K562 (cell line): ENCODE data around the gene MAP4K1. TPM values are rescaled to one million over a fixed set of nuclear protein-coding genes. Genes with fewer than 3 reads are reported as not detected.
A peak's percentile ranks its signal among the peaks of the same experiment; 100 is the strongest.

Source experiments
- ATAC-seq: fragments of 200-7000 bp; cut with Tn5 transposase; 3 replicates; pipeline ENCODE4 v1.9.1; 2020; ENCODE audit warnings: moderate library complexity
- BruUV-seq: library from RNA; stranded (reverse); fragments of 400-500 nt; replicated peaks from 2 replicates; lab custom pipeline; 2021; lab: Mats Ljungman, UMichigan
- CTCF ChIA-PET: fragments of 300-600 bp; formaldehyde crosslinking; extraction: SDS; loops from one replicate; lab custom pipeline; 2021; ENCODE audit warnings: low intra/inter-chr PET ratio; lab: Yijun Ruan, JAX
- POLR2A ChIA-PET: fragments of 300-600, 350-650 bp; sonication (Branson Sonifier 250); formaldehyde crosslinking; extraction: SDS; loops from one replicate; lab custom pipeline; 2021; ENCODE audit warnings: antibody characterized with exemption, inconsistent platforms; lab: Yijun Ruan, JAX
- DNase-seq, 4 experiments: peaks; one replicate each; pipeline versions ENCODE4 v3.0.0 to v3.0.0-alpha.2; 2011 to 2018; ENCODE audit warnings: low spot score in 3 of 4, mixed read lengths in 3 of 4; ENCODE audit errors: extremely low read depth in 1 of 4
- FAIRE-seq: peaks from 2 replicates; lab custom pipeline; 2011; peaks lifted over from hg19 to GRCh38; lab: Jason Lieb, UNC
- H2AFZ ChIP-seq: 2 replicates; pipeline ENCODE4 v1.6.0; 2011; ENCODE audit warnings: low read depth, low read length, control low read depth, inconsistent platforms
- H3K27ac ChIP-seq: fragments of 200-600 bp; 3 replicates; pipeline ENCODE4 v1.8.0; 2011; ENCODE audit warnings: low read depth, mild to moderate bottlenecking, control low read depth, inconsistent platforms, low read length, moderate library complexity, mixed read lengths; ENCODE audit errors: extremely low read depth
- H3K27me3 ChIP-seq, 2 experiments: fragments of 300-600 bp in 1 of 2; 2 replicates in 1 of 2; 3 replicates in 1 of 2; pipeline versions ENCODE4 v1.6.0 to v1.8.0; 2011; ENCODE audit warnings: inconsistent platforms in 2 of 2, low read length in 2 of 2, mild to moderate bottlenecking in 1 of 2, mixed read lengths in 1 of 2, moderate library complexity in 1 of 2; ENCODE audit not compliant: control insufficient read depth in 2 of 2, insufficient read depth in 2 of 2
- H3K36me3 ChIP-seq: fragments of 300-600 bp; 3 replicates; pipeline ENCODE4 v1.8.0; 2011; ENCODE audit warnings: mild to moderate bottlenecking, low read length, inconsistent platforms; ENCODE audit not compliant: control insufficient read depth, insufficient read depth
- H3K4me1 ChIP-seq, 2 experiments: fragments of 200-600 bp in 1 of 2; replicated peaks in 1 of 2; 2 replicates in 1 of 2; 3 replicates in 1 of 2; pipeline versions ENCODE4 v1.5.1 to v1.8.0; 2011; ENCODE audit warnings: inconsistent platforms in 2 of 2, low read length in 2 of 2, mild to moderate bottlenecking in 1 of 2, mixed read lengths in 1 of 2, moderate library complexity in 1 of 2; ENCODE audit not compliant: control insufficient read depth in 2 of 2, insufficient read depth in 2 of 2
- H3K4me2 ChIP-seq: 2 replicates; pipeline ENCODE4 v1.6.1; 2011; ENCODE audit warnings: low read length, control low read depth, inconsistent platforms, mixed read lengths; ENCODE audit not compliant: insufficient read depth
- H3K4me3 ChIP-seq: fragments of 200-600 bp; sonication (generic), shearing (Covaris generic); 2 replicates; pipeline ENCODE4 v1.5.1; 2016; ENCODE audit warnings: control low read depth, inconsistent platforms
- H3K79me2 ChIP-seq: fragments of 200-600 bp; 3 replicates; pipeline ENCODE4 v1.8.0; 2011; ENCODE audit warnings: low read length, inconsistent platforms; ENCODE audit not compliant: control insufficient read depth, insufficient read depth
- H3K9ac ChIP-seq, 2 experiments: 2 replicates each; pipeline versions ENCODE4 v1.6.0 to v1.6.1; 2011; ENCODE audit warnings: low read depth in 2 of 2, low read length in 2 of 2, control low read depth in 1 of 2, inconsistent platforms in 1 of 2, mild to moderate bottlenecking in 1 of 2, mixed read lengths in 1 of 2; ENCODE audit not compliant: insufficient read depth in 1 of 2
- H3K9me1 ChIP-seq: one replicate; pipeline ENCODE4 v1.6.0; 2011; ENCODE audit warnings: inconsistent platforms, mild to moderate bottlenecking, low read length, moderate library complexity; ENCODE audit not compliant: control insufficient read depth, insufficient read depth
- H3K9me3 ChIP-seq: replicated peaks from 2 replicates; pipeline ENCODE4 v1.5.1; 2011; ENCODE audit warnings: low read depth, low read length, inconsistent platforms; ENCODE audit not compliant: control insufficient read depth, insufficient read depth
- H4K20me1 ChIP-seq: replicated peaks from 2 replicates; pipeline ENCODE4 v1.6.1; 2011; ENCODE audit warnings: low read length, inconsistent platforms, mixed read lengths; ENCODE audit not compliant: control insufficient read depth, insufficient read depth
- RAD21 ChIP-seq, 2 experiments: fragments of 250-450 bp in 1 of 2; fragments of 450-650 bp in 1 of 2; sonication (Bioruptor Pico) in 1 of 2; formaldehyde crosslinking in 1 of 2; IDR thresholded peaks in 1 of 2; conservative IDR thresholded peaks in 1 of 2; 2 replicates each; pipeline versions ENCODE4 v1.4.0 to v1.8.0; 2020 to 2022; ENCODE audit warnings: mild to moderate bottlenecking in 2 of 2, moderate library complexity in 1 of 2
- SFPQ ChIP-seq: fragments of 200-400 bp; formaldehyde crosslinking; IDR thresholded peaks from 2 replicates; pipeline ENCODE4 v1.6.1; 2017; ENCODE audit warnings: mild to moderate bottlenecking, low read depth, low read length, moderate library complexity
- ZFPM2 ChIP-seq: fragments of 250-450 bp; sonication (Bioruptor Pico); IDR thresholded peaks from 2 replicates; pipeline ENCODE4 v1.5.1; 2022; ENCODE audit warnings: mild to moderate bottlenecking
- ZNF280A ChIP-seq: fragments of 450-650 bp; IDR thresholded peaks from 2 replicates; pipeline ENCODE4 v1.6.1; 2018; ENCODE audit warnings: mild to moderate bottlenecking, low read depth; ENCODE audit not compliant: partially characterized antibody
- ZNF444 ChIP-seq: fragments of 250-450 bp; sonication (Bioruptor Pico); IDR thresholded peaks from 2 replicates; pipeline ENCODE4 v1.4.0; 2020; ENCODE audit warnings: mild to moderate bottlenecking, moderate library complexity
- WGBS: fragments of 100-300 bp; shearing (Covaris generic); methylation state at CpG from one replicate; pipeline ENCODE4 v1.1.6; 2016; ENCODE audit warnings: low coverage, mixed read lengths; ENCODE audit not compliant: insufficient coverage; ENCODE audit errors: missing lambda C conversion rate; 5-methylcytosine and 5-hydroxymethylcytosine counted together
- in situ Hi-C: fragments of 300-500 bp; cut with MboI; formaldehyde crosslinking; loops from 4 replicates; pipeline ENCODE4 v1.15.0; 2018; ENCODE audit warnings: inconsistent platforms, mixed read lengths
- intact Hi-C: fragments of 100-400 bp; cut with micrococcal nuclease; formaldehyde crosslinking; loops from 2 replicates; pipeline ENCODE4 v1.14.2; 2022
- polyA plus RNA-seq, 8 experiments: library from polyadenylated mRNA; depleted of rRNA in 4 of 8; stranded (reverse) in 5 of 8; unstranded in 3 of 8; fragments of >200 nt; fragmentation: Nextera tagmentation in 2 of 8; fragmentation: Illumina TruSeq in 1 of 8; extraction: Ambion mirVana in 2 of 8; extraction: Trizol in 1 of 8; gene quantifications; 2 replicates each; pipeline versions ENCODE4 v1.2.1 to v1.2.3, GENCODE V29; 2011 to 2014; ENCODE audit warnings: inconsistent platforms in 1 of 8, missing spikeins in 1 of 8
- total RNA-seq, 7 experiments: library from RNA; depleted of rRNA in 6 of 7; stranded (reverse); fragments of >200 nt in 6 of 7; fragmentation: Illumina TruSeq in 2 of 7; extraction: Trizol in 2 of 7; gene quantifications; 2 replicates each; pipeline versions ENCODE4 v1.2.1 to v1.2.3, GENCODE V29; 2011 to 2021; ENCODE audit warnings: low replicate concordance in 1 of 7

Gene MAP4K1
- total and polyA plus RNA-seq, 9 of the 15 experiments (the other 6 are each of a cell fraction or from before 2014, with no cell fraction given): 0.14 to 3.2 (median 0.73) TPM; not detected in 1

- in situ Hi-C loops: no loop called here
- H4K20me1 ChIP-seq: no peaks in the 10 kb centered on the region
- TF ChIP-seq SFPQ (no peak), ZNF280A (no peak), RAD21 (CRISPR knock-in tag; conservative IDR thresholded peaks at IDR 0.05 in 1 of 2, IDR thresholded peaks at IDR 0.05 in 1 of 2) (peak in 1 of 2 experiments; percentile 6; a peak in 1 of 4 replicates), ZNF444 (CRISPR knock-in tag) (no peak), ZFPM2 (CRISPR knock-in tag) (no peak)
- ChIA-PET POLR2A (interaction anchor here (0.6 kb wide), 1 partner anchor 39 kb away, joined by 3 read pairs; the partner anchor contains the start of gene EIF3K), CTCF (interaction anchor here (0.5 kb wide), 1 partner anchor 356 kb away, joined by 4 read pairs; the partner anchor contains the start of gene DPF1)
- 55% methylated on average over 12 of the region's 15 CpGs for WGBS
- no TSS peak for BruUV-seq
- H3K9me1 ChIP-seq: no peaks in the 10 kb centered on the region
- no peak overlapping the region for H2AFZ ChIP-seq
- no peak overlapping the region for H3K4me2 ChIP-seq
- intact Hi-C loops: no loop called here
- ATAC-seq: no peak
- no peak overlapping the region for H3K9ac ChIP-seq
- H3K9me3 ChIP-seq: no peaks in the 10 kb centered on the region
- H3K27me3 ChIP-seq: no peaks in the 10 kb centered on the region
- H3K36me3 ChIP-seq: no peaks in the 10 kb centered on the region
- no peak for FAIRE-seq
- no peak overlapping the region for H3K27ac ChIP-seq
- H3K4me1 ChIP-seq: peaks cover 0 to 7% of the 10 kb centered on the region in 2 experiments; a peak in 2 of 5 replicates
- no peaks in the 10 kb centered on the region for H3K79me2 ChIP-seq
- DNase-seq: no peak
- H3K4me3 ChIP-seq: no peak overlapping the region
These were observed 37.7 kb downstream of the MAP4K1 start for GRCh38 chr19:38580080-38580479.
